HT-29 (cell line): ENCODE measurements around the gene GABARAP. TPM values are rescaled to one million over a fixed set of nuclear protein-coding genes. Genes with fewer than 3 reads are reported as not detected.
A peak's percentile ranks its signal among the peaks of the same experiment; 100 is the strongest.
"Not testable (repeated sequence)": the region's sequence is repeated elsewhere in the genome, so short reads cannot be mapped to it uniquely, and the experiment has no call there.

Source experiments
- DNase-seq: peaks from one replicate; pipeline ENCODE4 v3.0.0-alpha.2; 2015; ENCODE audit warnings: low spot score
- total RNA-seq: library from RNA; depleted of rRNA; stranded (reverse); fragments of >200 nt; shearing (Covaris generic); gene quantifications from 2 replicates; pipeline ENCODE4 v1.2.3, GENCODE V29; 2014

GABARAP gene
- total RNA-seq, 1 experiment from 2014 or later: 84.0 TPM

DNA sequence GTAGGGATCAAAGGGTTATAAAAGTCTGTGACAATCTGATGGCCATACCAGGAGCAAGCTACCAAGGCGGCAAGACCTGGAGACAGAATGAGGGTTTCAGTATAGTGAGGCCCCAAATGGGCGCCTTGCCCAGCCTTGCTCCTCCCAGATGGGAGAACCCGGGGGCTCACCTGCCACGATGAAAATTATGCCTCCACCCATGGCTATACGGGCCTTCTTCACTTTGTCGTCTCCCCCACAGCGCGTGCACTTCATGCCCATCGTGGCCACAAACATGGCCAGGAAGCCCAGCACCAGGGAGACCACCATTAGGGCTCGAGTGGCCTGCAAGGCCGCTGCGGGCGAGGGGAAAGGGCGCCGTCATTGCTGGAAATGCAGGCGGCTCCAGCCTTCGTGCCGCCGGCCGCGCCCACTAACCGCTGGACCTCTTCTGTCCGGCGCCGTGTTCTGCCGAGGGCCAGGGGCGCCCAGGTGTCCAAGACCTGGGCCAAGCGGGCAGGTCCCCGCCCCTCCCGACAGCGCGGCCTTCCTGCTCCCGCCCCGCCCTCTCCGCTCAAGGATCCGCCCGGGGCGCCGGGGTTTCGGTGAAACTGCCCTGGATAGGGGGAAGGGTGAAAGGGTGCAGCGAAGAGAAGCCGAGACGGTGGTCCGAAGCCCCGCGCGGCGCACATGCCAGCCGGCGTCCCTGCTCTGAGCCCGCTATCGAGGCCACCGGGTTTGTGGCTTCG, 18.6 kb upstream of the GABARAP start:
- peak; percentile 73 for DNase-seq

DNA sequence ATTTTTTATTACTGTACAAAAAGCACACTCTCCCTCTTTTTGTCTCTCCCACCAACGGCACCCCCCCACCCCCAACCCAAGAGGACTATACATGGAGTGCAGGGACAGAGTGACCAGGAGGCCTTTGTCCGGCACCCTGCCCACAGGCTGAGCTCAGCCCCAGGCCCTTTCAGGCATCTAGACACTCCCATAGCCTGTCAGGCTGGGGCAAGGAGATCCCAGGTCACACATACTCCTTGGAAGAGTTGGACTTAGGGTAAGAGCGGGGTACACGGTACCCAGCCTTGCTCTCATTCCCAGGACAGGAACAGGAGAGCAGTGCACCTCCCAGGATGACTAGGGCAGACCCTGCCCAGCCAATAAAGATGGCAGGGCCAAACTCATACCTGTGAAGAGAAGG, 17.9 kb upstream of the GABARAP start:
- no peak for DNase-seq

DNA sequence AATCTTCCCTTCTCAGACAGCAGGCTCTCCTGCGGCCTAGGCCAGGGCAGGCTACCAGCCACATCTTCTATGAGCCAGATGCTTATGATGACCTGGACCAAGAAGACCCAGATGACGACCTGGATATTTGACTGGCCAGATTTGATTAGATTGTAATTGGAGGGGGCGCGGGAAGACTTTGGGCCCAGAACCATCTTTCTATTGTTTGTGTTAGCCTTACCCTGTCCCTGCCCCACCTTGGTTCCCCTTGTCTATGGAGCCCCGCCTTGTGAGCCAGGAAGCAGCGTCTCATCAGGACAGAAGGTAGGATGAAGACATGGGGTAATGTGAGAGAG, 17.3 kb upstream of the GABARAP start:
- DNase-seq: no peak

DNA sequence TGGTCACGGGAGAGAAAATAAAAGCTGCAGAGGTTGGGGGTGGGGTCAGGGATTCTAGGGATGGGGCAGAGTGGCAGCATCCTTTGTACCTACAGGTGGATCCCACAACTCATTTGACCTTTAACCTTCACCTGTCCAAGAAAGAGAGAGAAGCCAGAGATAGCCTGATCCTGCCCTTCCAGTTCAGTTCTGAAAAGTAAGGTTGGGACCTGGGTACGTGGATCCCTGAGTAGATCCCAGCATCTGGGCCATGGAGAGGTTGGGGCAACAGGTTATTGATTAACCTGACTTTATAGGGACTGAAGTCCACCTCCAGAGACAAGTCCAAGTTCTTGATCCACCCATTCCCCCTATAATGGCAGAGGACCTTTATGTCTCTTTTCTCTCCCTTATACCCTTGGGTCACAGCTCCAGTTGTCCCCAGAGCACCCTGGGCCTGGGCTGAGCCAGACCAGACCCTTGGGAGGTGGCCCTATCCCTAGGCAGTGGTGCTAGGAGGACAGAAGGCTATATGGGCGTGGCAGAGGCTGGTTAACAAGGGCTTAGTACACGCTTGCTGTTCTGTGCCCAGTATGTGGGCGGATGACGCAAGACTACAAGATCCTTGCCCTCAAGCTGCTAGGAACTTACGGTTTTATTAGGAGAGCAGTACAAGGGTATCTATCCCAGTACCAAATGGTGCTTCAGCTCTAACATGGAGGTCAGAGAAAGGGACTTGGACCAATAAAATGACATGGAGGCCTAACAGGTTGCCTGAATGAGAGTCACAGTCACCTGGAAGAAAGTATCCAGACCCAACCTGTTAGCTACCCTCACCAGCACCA, 16.7 kb upstream of the GABARAP start:
- DNase-seq: peak; percentile 74

DNA sequence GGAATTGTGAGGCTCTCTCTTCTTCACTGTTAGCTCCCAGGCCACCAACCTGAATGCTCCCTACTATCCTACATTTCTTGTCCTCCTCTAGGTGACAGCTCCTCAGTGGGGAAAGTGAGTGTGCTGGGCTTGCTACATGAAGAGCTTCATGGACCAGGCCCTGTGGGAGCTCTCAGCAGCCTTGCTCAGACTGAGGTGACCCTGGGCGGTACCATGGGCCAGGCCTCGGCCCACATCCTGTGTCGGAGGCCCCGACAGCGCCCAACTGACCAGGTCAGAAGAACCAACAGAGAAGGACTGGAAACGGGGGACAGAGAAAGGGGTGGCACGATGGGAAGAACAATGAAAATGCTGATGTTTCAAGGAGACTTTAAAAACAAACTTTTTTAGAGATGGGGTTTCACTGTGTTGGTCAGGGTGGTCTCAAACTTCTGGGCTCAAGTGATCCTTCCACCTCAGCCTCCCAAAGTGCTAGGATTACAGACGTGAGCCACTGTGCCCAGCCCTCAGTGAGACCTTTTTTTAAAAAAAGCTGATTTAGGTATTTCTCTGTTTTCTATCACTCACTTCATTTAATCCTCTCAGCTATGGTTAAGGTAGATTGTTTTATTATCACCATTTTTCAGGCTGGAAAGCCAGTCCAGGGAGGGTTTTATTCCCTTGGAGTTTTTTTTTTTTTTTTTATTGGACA, 14.7 kb upstream of the GABARAP start:
- DNase-seq: no peak

DNA sequence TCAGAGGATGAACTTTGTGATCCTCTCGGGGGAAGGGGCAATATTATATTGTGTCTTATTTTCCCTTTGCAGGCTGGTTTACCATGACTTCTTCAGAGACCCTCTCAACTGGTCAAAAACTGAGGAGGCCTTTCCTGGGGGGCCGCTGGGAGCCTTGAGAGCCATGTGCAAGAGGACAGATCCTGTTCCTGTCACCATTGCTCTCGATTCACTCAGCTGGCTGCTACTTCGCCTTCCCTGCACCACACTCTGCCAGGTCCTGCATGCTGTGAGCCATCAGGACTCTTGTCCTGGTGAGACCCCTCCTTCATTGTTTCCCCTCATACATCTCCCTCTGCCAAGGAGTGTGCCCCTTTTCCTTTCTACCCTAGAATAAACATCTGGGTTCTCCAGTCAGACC, 12.3 kb upstream of the GABARAP start:
- DNase-seq: no peak

DNA sequence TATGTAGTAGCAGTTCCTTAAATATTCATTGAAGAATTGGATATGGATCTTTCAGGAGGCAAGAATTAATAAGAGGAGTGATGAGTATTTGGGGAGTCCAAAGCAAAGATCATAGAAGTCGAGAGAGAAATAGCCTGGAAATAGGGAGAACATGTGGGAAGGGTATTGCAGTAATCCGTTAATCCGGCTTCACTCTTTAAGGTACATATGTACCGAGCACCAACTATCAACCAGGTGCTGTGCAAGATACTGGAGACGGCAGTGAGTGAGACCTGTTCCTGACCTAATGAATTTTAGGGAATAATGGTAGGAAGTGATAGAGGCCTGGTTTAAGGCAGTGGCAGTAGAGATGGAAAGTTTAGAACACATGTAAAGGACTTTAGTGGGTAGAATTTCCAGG, 10.8 kb upstream of the GABARAP start:
- DNase-seq: peak; percentile 21

DNA sequence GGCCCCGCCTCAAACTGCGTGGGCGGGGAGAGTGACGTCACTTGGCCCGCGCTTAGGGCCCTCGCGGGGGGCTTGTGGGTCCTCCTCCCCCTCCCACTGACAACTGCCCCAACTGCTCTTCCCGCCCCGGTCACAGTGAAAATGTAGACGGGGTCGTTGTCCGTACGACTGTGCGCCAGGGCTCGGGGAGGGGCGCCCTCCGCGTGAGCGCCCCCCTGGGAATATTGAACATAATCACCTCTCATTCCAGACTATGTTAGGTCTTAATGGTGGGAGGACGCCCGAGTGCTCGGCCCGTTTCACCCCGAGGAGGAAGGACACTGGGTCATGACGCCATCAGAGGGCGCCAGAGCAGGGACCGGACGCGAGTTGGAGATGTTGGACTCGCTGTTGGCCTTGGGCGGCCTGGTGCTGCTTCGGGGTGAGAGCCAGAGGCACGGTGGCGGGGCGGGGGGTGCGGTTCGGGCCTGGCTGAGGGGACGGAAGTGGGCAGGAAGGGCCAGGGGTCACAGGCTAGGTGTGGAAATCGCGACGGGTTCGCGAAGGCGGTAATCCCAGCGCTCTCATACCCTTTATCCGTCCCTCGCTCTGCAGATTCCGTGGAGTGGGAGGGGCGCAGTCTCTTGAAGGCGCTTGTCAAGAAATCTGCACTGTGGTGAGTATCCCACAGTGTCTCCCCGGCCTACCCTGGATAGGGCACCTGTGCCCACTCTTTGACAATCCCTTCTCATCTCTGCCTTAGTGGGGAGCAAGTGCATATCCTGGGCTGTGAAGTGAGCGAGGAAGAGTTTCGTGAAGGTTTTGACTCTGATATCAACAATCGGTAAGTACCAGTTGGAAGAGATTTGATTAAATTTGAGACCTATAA, 10.2 kb upstream of the GABARAP start, which contains the start of gene ELP5:
Gene ELP5, plus strand, starts transcription at position 40 of the 868 bp plus-strand sequence. Its CDS starts 336 bp downstream, at position 376.
- DNase-seq: peak; percentile 84

DNA sequence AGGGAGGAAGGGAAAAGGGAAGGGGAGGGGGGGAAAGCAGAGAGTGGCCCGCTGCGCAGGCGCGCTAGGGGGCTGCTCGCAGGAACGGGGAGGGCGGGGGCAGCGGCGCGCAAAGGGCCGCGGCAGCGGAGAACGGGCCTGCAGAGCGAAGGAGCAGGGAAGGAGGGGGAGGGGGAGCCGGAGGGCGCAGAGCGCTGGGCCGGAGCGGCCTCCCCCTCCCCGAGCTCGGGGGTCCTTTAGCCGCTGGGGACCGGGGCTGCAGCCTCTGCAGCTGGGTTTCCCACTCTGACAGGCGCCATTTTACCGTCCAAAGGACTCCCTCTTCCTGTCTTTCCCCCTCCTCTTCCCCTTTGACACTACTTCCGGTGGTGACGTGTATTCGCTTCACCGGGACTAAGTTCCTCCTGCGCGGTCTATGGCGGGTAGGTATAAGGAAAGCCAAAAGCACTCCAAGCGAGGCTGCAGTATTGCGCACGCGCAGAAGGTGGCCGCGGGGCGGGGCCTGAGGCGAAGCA, 9.5 kb upstream of the GABARAP start, which contains the start of gene CTDNEP1:
Gene CTDNEP1, minus strand, starts transcription at position 74 of the 515 bp plus-strand sequence. CDS start 438 bp downstream, outside the sequence.
- DNase-seq: peak; percentile 96

DNA sequence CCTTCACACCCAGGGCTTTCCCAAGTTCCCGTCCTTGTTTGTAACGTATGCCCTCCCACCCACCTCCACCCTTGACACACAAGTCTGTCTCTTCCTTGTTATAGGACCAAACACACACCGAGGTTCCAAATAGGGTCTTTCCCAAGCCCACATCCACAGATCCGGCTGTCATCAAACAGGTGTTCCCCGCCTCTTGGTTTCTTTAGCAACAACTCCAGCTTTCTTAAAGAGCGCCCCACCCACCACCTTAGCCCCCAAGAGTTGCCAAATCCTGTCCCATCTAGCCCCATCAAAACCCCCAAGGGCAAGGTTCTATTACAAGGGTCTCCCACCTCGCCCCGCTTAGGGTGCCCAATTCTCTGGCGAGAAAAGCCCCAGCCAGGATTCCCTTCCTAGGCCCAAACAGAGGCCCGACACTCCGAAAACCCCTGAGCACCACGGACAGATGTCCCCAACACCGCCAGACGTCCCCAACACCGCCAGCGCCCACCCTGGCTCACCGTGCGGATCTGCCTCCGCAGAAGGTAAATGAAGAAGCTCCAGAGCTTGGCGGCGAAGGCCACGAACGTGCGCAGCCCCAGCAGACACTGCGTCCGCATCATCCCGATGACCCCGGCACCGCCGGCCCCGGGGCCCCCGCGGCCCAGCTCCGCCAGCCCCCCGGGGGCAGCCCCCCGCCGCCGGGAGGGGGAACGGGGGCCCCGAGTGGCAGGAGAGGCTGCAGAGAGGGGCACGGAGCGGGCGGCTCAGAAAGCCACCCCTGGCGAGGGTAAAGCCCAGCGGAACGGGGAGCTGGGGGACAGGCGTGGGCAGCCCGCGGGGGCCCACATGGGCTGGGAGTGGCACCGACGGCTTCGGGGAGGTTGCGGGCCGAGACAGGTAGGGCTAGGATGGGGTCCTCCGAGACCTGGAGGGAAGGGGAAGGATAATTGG, 8.7 kb upstream of the GABARAP start:
- DNase-seq: no peak

DNA sequence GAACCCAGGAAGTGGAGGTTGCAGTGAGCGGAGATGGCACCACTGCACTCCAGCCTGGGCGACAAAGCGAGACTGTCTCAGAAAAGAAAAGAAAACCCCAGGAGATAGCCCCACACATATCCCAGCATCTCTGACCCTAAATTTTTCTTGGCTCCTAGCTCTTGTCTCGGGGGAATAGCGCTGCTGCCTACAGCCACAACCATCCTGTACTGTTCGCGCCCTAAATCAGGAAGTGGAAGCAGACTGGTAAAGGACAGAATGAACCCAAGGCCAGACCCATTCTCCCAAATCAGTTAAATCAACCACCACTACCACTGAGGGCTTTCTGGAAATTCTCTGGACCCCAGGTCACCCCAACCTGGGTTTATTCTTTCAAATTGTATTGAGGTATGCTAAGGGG, 7.6 kb upstream of the GABARAP start:
- no peak for DNase-seq

DNA sequence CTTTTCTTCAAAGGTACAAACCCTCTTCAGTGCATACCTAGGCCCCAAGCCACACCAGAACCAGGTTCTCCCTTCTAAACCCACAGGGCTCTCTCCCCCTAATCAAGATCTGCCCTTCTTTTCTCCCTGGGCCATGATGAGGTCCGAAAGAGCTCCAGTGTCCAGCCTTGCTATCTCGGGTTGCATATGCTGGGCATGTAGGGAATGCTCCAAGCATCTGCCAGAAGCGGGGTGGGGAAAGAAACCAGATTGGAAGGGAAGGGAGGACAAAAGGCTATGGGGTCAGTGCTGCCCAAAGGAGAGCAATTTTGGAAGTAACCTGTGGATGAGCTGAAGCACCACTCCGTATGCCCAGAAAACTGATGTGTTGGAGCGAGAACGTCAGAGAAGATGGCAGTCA, 7.0 kb upstream of the GABARAP start:
- DNase-seq: no peak

DNA sequence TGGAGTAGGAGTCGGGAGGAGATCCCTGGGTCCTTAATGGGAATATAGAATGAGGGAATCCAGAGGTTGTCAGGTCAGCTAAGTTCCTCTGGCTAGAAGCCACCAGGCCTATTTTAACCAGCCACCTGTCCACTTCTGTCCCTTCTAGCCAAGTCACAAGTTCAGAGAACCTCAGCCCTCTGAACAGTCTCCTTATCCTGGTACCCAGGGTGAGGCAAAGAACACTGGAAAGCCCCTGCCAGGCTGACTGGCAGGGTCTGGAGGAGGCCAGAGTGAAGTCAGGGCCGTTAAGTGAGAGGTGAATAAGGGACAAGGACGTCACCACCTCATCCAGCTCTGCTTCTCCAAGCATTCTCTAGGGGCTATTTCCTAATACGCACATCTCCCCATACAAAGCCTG, 6.5 kb upstream of the GABARAP start:
- DNase-seq: no peak

DNA sequence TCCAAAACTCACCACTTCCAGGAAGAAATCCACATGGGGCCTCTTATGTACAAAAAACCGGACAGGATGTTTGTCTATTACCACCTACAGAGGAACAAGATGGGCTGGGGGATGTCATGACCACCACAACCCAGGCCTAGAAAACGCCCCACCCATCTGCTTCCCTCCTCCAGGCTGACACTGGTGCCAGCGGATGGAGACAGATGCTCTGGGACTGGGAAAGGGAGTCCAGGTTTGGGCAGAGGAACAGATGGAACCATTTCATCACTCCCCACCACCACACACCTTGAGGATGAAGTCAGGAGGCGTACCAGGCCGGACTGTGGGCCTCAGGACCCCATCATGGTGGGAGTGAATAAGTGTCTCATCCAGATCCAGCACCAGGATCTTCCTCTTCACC, 4.5 kb upstream of the GABARAP start:
- no peak for DNase-seq

DNA sequence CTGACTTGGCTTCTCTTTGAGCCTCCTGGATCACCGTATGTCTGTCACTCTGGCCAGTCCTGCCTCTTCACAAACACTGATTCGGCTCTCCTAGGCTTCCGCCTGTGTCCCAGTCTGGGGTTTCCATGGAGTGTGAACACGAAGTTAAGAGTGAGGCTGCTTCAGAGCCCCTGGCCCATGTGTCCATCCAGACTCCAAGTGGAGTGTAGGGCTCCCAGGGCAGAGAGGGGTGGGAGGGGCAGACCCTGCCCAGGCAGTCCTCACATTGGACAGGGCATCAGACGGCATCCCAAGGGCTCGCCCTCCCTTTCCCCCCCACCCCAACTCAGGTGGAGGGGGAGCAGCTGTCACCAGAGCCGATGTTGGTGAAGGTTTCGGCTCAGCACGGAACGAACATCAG, 1.6 kb upstream of the GABARAP start:
- not testable (repeated sequence) for DNase-seq

DNA sequence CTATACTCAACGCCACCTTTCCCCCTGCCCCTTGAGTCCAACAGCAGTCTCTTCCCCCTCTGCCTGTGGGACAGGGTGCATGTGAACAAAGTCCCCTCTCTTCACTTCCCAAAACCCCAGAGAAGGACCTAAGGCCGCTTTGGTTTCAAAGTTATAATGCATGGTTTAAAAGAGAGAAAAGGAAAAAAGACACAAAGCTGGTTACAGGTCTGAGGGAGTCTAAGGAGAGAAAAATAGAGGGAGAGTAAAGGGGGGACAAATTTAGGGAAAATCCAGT, 1.1 kb upstream of the GABARAP start:
- DNase-seq: no peak

DNA sequence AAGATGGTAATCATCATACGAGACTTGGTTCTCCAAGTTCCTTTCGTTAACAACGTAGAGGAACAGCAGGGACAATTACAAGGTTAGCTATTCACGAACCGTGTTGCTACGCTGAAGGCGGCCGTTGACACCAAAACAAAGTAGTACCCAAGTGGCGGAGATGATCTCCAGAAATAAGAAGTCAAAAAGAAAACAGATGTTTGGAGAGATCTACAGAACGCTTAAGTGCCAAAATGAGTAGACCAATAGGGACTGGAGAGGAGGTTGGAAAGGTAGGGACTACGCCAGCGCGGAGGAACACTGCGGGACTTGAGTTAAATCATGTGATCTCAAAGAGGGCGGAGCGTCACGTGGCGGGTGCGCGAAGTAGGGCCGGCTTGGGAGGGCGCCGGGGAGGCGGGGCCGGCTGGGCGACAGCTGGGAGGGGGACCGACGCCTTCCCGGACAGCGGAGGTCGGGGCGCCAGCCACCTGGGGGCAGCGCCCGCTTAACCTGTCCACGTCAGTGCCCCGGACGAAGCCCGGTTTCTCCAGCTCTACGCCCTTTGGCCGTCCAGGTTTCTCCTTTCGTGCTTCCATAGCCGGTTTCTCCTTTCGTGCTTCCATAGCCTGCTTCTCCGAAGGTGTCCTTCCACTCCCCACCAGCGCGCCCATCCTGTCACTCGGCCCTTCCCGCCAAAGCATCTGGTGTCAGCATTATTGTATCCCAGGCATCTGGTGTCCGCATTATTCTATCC, 636 bp upstream of the GABARAP start:
- peak; percentile 89 for DNase-seq

DNA sequence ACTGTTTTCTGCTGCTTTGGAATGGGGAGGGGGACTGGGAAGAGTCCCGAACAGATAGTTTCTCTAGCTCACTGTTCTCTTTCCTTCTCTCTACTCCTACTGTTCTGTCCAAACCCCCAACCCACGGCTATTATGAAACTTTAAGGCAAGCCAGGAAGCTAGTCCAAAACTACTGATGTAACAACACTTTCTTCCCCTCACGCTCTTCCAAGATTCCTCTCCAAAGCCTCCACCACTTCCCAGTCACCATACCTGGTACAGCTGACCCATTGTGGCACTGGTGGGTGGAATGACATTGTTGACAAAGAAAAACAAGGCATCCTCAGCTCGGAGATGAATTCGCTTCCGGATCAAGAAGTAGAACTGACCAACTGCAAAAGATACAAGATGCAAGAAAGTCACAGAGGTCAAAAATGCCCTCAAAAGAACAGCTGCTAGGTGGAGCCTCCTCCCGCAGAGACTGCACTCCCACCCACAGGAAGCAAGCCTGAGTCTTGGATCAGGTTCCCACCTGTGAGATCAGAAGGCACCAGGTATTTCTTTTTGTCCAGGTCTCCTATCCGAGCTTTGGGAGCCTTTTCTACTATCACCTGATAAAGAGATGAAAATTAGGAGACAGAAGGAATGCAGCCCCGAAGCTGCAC, 1.0 kb downstream of the GABARAP start:
- DNase-seq: no peak

DNA sequence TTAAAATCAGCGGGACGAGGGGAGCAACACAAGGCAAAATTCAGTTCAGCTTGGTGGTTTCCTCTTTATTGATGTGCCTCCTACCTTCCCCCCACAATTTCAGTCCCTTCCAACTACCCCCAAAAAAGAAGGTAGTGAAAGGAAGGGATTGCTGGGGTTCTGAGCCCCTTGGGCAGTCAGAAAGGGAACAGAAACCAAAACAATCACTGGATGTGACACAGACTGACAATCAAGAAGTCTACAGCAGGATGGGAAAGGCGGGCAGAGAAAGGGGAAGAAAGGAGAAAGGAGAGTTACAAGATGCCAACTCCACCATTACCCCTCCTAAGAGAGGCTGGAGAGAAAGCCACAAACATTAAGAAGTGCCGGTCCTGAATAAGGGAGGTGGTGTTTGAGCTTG, 1.9 kb downstream of the GABARAP start:
- DNase-seq: no peak
